Tracheal epithelial cell (primary cell): ENCODE results near the gene CLTA. TPM values are rescaled to one million over a fixed set of nuclear protein-coding genes. Genes with fewer than 3 reads are reported as not detected.

Experiments used
- total RNA-seq: library from RNA; depleted of rRNA; stranded (reverse); fragments of >200 nt; gene quantifications from 2 replicates; pipeline ENCODE4 v1.2.1, GENCODE V29; 2014

Gene CLTA, protein sequence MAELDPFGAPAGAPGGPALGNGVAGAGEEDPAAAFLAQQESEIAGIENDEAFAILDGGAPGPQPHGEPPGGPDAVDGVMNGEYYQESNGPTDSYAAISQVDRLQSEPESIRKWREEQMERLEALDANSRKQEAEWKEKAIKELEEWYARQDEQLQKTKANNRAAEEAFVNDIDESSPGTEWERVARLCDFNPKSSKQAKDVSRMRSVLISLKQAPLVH
- 353 and 421 TPM in 2 replicates for total RNA-seq

DNA sequence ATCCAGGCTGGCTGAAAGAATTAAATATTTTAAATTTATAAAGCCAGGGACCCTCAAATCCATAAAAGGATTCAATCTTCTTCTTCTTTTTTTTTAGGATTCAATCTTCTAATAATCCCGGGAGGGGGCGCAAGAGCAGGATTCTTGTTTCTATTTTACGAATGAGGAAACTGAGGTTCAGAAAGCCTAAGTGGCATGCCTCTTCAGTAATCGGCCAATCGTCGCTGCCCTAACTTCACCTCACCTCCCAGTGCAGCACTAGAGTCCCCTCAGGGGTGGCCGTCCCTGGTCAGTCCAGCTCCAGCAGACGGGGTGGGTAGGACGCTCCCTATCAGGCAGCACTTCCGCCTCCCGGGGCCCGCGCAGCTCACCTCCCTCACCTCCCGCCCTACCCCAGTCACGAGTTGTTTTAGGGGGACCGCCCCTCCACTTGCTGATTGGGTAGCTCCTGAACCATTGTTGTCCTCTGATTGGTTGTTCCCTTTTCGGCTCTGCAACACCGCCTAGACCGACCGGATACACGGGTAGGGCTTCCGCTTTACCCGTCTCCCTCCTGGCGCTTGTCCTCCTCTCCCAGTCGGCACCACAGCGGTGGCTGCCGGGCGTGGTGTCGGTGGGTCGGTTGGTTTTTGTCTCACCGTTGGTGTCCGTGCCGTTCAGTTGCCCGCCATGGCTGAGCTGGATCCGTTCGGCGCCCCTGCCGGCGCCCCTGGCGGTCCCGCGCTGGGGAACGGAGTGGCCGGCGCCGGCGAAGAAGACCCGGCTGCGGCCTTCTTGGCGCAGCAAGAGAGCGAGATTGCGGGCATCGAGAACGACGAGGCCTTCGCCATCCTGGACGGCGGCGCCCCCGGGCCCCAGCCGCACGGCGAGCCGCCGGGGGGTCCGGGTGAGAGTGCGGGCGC, at the start of gene CLTA:
CLTA (plus strand) TSS at position 534 of the 902 bp plus-strand sequence; CDS start at position 670, 136 bp downstream.

DNA sequence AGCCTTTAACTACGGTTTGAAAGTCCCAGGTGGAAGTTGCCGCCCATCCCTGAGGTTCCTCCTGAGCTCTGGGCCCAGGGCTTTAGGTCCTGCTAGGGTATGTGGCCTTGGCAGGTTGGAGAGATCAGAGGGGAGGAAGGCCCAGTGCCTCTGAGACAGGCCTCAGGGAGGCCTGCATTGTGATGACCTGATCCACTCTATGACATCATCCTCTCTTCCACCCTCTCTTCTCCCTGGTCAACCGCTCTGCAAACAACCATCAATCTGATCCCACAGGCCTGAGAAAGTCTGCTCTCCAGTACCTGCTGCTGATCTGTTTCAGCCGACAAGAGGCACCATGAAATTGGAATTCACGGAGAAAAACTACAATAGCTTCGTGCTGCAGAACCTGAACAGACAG, 21.6 kb upstream of the CLTA start, which contains the start of gene CCIN:
CCIN (plus strand) TSS at position 223 of the 400 bp plus-strand sequence; CDS start at position 338, 115 bp downstream.

DNA sequence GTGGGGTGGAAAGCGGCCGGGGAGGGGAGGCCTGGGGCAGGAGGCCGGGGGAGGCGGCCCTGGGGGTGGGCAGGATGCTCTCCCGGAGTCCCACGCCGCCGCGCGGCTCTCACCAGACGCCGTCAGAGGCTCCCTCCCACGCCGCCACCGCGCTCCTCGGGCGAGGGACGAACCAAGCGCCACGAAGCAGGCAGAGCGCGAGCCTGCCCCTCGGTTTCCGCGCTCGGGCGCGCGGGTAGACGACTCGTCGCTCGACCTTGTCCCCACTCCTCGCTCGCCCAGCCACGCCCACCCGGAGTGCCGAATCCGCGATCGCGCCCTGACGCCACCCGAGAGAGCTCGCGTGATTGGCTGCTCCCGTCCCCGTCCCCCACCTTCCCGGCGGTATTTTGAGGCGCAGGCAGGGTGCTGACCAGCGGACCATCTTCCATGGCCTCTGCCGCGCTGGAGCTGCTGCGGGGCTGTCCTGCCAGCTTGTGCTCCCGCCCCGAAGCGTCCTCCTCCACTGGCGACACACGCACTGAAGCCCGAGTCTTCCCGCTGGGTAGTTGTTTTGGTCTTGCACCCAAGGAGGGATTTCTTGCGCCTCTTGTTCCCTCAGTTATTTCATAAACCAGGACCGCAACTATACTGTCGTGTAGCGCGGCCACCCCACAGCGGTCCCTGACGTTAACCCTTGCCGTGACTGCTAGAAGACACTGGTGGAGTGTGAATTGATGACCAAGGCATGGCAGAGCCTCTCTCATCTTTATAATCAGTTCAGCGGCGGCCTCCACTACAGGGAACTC, 67.7 kb downstream of the CLTA start, which contains the start of gene GNE:
GNE (minus strand) TSS at position 241 of the 788 bp plus-strand sequence. CDS start 9,093 bp downstream, outside the sequence.

Other genes with a start within 250 kb of the CLTA start
- gene OR2S2, start 232.8 kb upstream of the CLTA start, total RNA-seq = not detected in 2 replicates
- 0.64 and 1.7 TPM in 2 replicates for gene RECK, start 154.0 kb upstream of the CLTA start, total RNA-seq
- under 0.01 and 14.5 TPM in 2 replicates for gene GLIPR2, start 54.2 kb upstream of the CLTA start, total RNA-seq
- gene CCIN, start 21.5 kb upstream of the CLTA start, total RNA-seq = 1.4 TPM in 1 of 2 replicates, not detected in the other
- gene GNE, start 67.5 kb downstream of the CLTA start, total RNA-seq = 18.1 and 25.2 TPM in 2 replicates
- gene RNF38, start 209.3 kb downstream of the CLTA start, total RNA-seq = 5.1 and 7.5 TPM in 2 replicates